Suprapubic skin (tissue), 4 donors: Measurements from ENCODE around the gene SMPX.

ENCODE experiments used
- CTCF ChIP-seq, 2 donors: fragments of 200-600 bp in 1 of 2; fragments of 450-650 bp in 1 of 2; sonication (generic) in 1 of 2; IDR thresholded peaks; one replicate each; pipeline ENCODE4 v1.5.1; 2016 to 2019; ENCODE audit warnings: antibody characterized with exemption in 2 of 2, mild to moderate bottlenecking in 1 of 2, moderate library complexity in 1 of 2
- EP300 ChIP-seq: sonication (generic); formaldehyde crosslinking; IDR thresholded peaks from one replicate; pipeline ENCODE4 v1.6.1; 2017; ENCODE audit warnings: antibody characterized with exemption
- POLR2A ChIP-seq, 2 donors: fragments of 450-650 bp; IDR thresholded peaks; one replicate each; pipeline ENCODE4 v1.6.1; 2017; ENCODE audit warnings: antibody characterized with exemption in 2 of 2, mild to moderate bottlenecking in 2 of 2, moderate library complexity in 2 of 2
- POLR2AphosphoS5 ChIP-seq, 3 donors: sonication (generic); formaldehyde crosslinking; IDR thresholded peaks; one replicate each; pipeline ENCODE4 v1.6.1; 2017; ENCODE audit warnings: antibody characterized with exemption in 3 of 3

- TF ChIP-seq CTCF (IDR thresholded peaks at IDR 0.05) (no peak), EP300 (no peak), POLR2AphosphoS5 (IDR thresholded peaks at IDR 0.05) (no peak), POLR2A (IDR thresholded peaks at IDR 0.05) (no peak)
These were observed 59.6 kb downstream of the SMPX start for GRCh38 chrX:21698272-21698671.
